CD4-positive, CD25-positive, alpha-beta regulatory T cell (primary cell): ENCODE data around the gene ZNF519. TPM values are rescaled to one million over a fixed set of nuclear protein-coding genes. Genes with fewer than 3 reads are reported as not detected.
"Not testable (repeated sequence)": the region's sequence is repeated elsewhere in the genome, so short reads cannot be mapped to it uniquely, and the experiment has no call there.

Source experiments
- ATAC-seq, 2 donors: fragments of 150-1000 bp; cut with Tn5 transposase; one replicate each; pipeline ENCODE4 v1.10.0; 2021; ENCODE audit warnings: low read depth in 2 of 2, moderate number of reproducible peaks in 2 of 2, moderate library complexity in 1 of 2
- DNase-seq, 3 donors: peaks; one replicate each; pipeline versions ENCODE4 v3.0.0 to v3.0.0-alpha.2; 2012 to 2022; ENCODE audit warnings: mixed read lengths in 1 of 3
- H3K27ac ChIP-seq: one replicate; pipeline ENCODE4 v1.7.0; 2013; ENCODE audit warnings: mild to moderate bottlenecking, low read length; ENCODE audit not compliant: insufficient read depth, poor library complexity, severe bottlenecking
- H3K27me3 ChIP-seq: one replicate; pipeline ENCODE4 v1.7.0; 2013; ENCODE audit warnings: low read length; ENCODE audit not compliant: control insufficient read depth, insufficient read depth
- H3K36me3 ChIP-seq: one replicate; pipeline ENCODE4 v1.7.0; 2013; ENCODE audit warnings: mild to moderate bottlenecking, low read length, moderate library complexity; ENCODE audit not compliant: control insufficient read depth, insufficient read depth
- H3K4me1 ChIP-seq: 2 replicates; pipeline ENCODE4 v1.7.0; 2013; ENCODE audit warnings: mild to moderate bottlenecking, low read length; ENCODE audit not compliant: insufficient read depth, control insufficient read depth, poor library complexity, severe bottlenecking
- H3K4me3 ChIP-seq: one replicate; pipeline ENCODE4 v1.7.0; 2013; ENCODE audit warnings: low read depth, mild to moderate bottlenecking, low read length, moderate library complexity
- H3K9me3 ChIP-seq, 2 experiments: 1 replicate in 1 of 2; 2 replicates in 1 of 2; pipeline ENCODE4 v1.7.0; 2013; ENCODE audit warnings: low read length in 2 of 2, mild to moderate bottlenecking in 1 of 2, moderate library complexity in 1 of 2; ENCODE audit not compliant: control insufficient read depth in 2 of 2
- H3K27ac Mint-ChIP-seq, 3 donors: one replicate each; pipeline ENCODE4 v1.8.0; 2020 to 2022; ENCODE audit warnings: mild to moderate bottlenecking in 3 of 3, mixed read lengths in 3 of 3, moderate library complexity in 2 of 3
- H3K27me3 Mint-ChIP-seq: one replicate; pipeline ENCODE4 v1.8.0; 2022; ENCODE audit warnings: mild to moderate bottlenecking, mixed read lengths
- H3K36me3 Mint-ChIP-seq: one replicate; pipeline ENCODE4 v1.8.0; 2020; ENCODE audit warnings: mixed read lengths
- H3K4me1 Mint-ChIP-seq, 4 donors: one replicate each; pipeline ENCODE4 v1.8.0; 2020 to 2022; ENCODE audit warnings: mixed read lengths in 4 of 4, mild to moderate bottlenecking in 1 of 4
- H3K4me3 Mint-ChIP-seq, 4 donors: one replicate each; pipeline ENCODE4 v1.8.0; 2020 to 2022; ENCODE audit warnings: mild to moderate bottlenecking in 4 of 4, mixed read lengths in 4 of 4, moderate library complexity in 3 of 4
- H3K9me3 Mint-ChIP-seq, 7 donors: one replicate each; pipeline ENCODE4 v1.8.0; 2020 to 2022; ENCODE audit warnings: mixed read lengths in 7 of 7, mild to moderate bottlenecking in 3 of 7, moderate library complexity in 2 of 7
- polyA plus RNA-seq, 4 donors: library from polyadenylated mRNA; unstranded; fragments of 300-500 nt; fragmentation: Illumina TruSeq; gene quantifications; one replicate each; pipeline ENCODE4 v1.2.3, GENCODE V29; 2021
- total RNA-seq: library from RNA; stranded (reverse); gene quantifications from one replicate; pipeline ENCODE4 v1.2.3, GENCODE V29; 2022

The ZNF519 gene
- total and polyA plus RNA-seq, 5 donors from 2014 or later: 1.9 to 10.3 (median 6.9) TPM

- not testable (repeated sequence) for H3K4me1 Mint-ChIP-seq, H3K36me3 ChIP-seq, H3K4me3 ChIP-seq, H3K36me3 Mint-ChIP-seq, H3K4me1 ChIP-seq, ATAC-seq, H3K4me3 Mint-ChIP-seq, H3K9me3 Mint-ChIP-seq, H3K27me3 Mint-ChIP-seq, DNase-seq, H3K27me3 ChIP-seq, H3K9me3 ChIP-seq, H3K27ac ChIP-seq
- H3K27ac Mint-ChIP-seq: peak overlapping the region in 1 of 3 donors; percentile 55
Measured at GRCh38 chr18:14173116-14173951, 41.1 kb upstream of the ZNF519 start.

GRCh38 chr18:14172142-14173115 is 40.2 kb upstream of the ZNF519 start:
- not testable (repeated sequence) for H3K36me3 Mint-ChIP-seq, H3K27ac ChIP-seq, H3K4me3 ChIP-seq, H3K9me3 Mint-ChIP-seq, H3K27me3 ChIP-seq, H3K9me3 ChIP-seq, H3K4me1 Mint-ChIP-seq, H3K36me3 ChIP-seq, H3K4me3 Mint-ChIP-seq, H3K4me1 ChIP-seq, H3K27me3 Mint-ChIP-seq, DNase-seq, ATAC-seq
- peak overlapping the region in 2 of 3 donors; percentile 49 to 65 for H3K27ac Mint-ChIP-seq

- DNase-seq, H3K27ac ChIP-seq, H3K4me1 Mint-ChIP-seq, H3K27me3 Mint-ChIP-seq, H3K4me3 ChIP-seq, H3K36me3 ChIP-seq, H3K9me3 Mint-ChIP-seq, H3K4me3 Mint-ChIP-seq, H3K4me1 ChIP-seq, H3K27me3 ChIP-seq, ATAC-seq, H3K36me3 Mint-ChIP-seq, H3K9me3 ChIP-seq: not testable (repeated sequence)
- H3K27ac Mint-ChIP-seq: peak overlapping the region in 2 of 3 donors; percentile 49 to 65
Measured at GRCh38 chr18:14171301-14172141, 39.3 kb upstream of the ZNF519 start.

GRCh38 chr18:14170367-14171036 is 38.3 kb upstream of the ZNF519 start:
- H3K4me1 Mint-ChIP-seq, H3K27me3 ChIP-seq, H3K36me3 Mint-ChIP-seq, H3K4me3 Mint-ChIP-seq, H3K27me3 Mint-ChIP-seq, H3K36me3 ChIP-seq, H3K9me3 Mint-ChIP-seq, H3K9me3 ChIP-seq, DNase-seq, H3K4me3 ChIP-seq, H3K27ac Mint-ChIP-seq, H3K27ac ChIP-seq, H3K4me1 ChIP-seq, ATAC-seq: not testable (repeated sequence)

- not testable (repeated sequence) for H3K27ac ChIP-seq, H3K27ac Mint-ChIP-seq, H3K4me1 ChIP-seq, H3K36me3 Mint-ChIP-seq, H3K4me3 ChIP-seq, H3K27me3 ChIP-seq, H3K4me3 Mint-ChIP-seq, ATAC-seq, DNase-seq, H3K36me3 ChIP-seq, H3K9me3 Mint-ChIP-seq, H3K9me3 ChIP-seq, H3K4me1 Mint-ChIP-seq
- H3K27me3 Mint-ChIP-seq: peaks cover 17% of the 10 kb centered on the region
Measured at GRCh38 chr18:14162915-14163314, 30.7 kb upstream of the ZNF519 start.

- H3K9me3 ChIP-seq, H3K9me3 Mint-ChIP-seq, ATAC-seq, DNase-seq, H3K4me3 ChIP-seq, H3K27me3 Mint-ChIP-seq, H3K4me3 Mint-ChIP-seq, H3K4me1 Mint-ChIP-seq, H3K4me1 ChIP-seq, H3K36me3 ChIP-seq, H3K27me3 ChIP-seq, H3K27ac Mint-ChIP-seq, H3K36me3 Mint-ChIP-seq, H3K27ac ChIP-seq: not testable (repeated sequence)
Measured at GRCh38 chr18:14151564-14152113, 19.4 kb upstream of the ZNF519 start.

GRCh38 chr18:14150766-14151165 is 18.5 kb upstream of the ZNF519 start:
- DNase-seq, H3K36me3 Mint-ChIP-seq, H3K27me3 Mint-ChIP-seq: not testable (repeated sequence)

More at GRCh38 chr18:14150766-14151165, 18.5 kb upstream of the ZNF519 start:
- H3K27ac ChIP-seq, H3K27me3 ChIP-seq, H3K27ac Mint-ChIP-seq, H3K4me3 ChIP-seq, H3K4me1 ChIP-seq, H3K4me1 Mint-ChIP-seq, H3K9me3 Mint-ChIP-seq, H3K4me3 Mint-ChIP-seq, H3K36me3 ChIP-seq, H3K9me3 ChIP-seq, ATAC-seq: not testable (repeated sequence)
